GM21528 (cell line): Measurements from ENCODE around the gene GEMIN7.

ENCODE experiments used
- ATAC-seq: cut with Tn5 transposase; IDR thresholded peaks from one replicate; pipeline ENCODE4 v1.9.1; 2021; ENCODE audit warnings: mild to moderate bottlenecking, moderate library complexity; ENCODE audit not compliant: unreplicated experiment, low FRiP score

GEMIN7 gene

DNA sequence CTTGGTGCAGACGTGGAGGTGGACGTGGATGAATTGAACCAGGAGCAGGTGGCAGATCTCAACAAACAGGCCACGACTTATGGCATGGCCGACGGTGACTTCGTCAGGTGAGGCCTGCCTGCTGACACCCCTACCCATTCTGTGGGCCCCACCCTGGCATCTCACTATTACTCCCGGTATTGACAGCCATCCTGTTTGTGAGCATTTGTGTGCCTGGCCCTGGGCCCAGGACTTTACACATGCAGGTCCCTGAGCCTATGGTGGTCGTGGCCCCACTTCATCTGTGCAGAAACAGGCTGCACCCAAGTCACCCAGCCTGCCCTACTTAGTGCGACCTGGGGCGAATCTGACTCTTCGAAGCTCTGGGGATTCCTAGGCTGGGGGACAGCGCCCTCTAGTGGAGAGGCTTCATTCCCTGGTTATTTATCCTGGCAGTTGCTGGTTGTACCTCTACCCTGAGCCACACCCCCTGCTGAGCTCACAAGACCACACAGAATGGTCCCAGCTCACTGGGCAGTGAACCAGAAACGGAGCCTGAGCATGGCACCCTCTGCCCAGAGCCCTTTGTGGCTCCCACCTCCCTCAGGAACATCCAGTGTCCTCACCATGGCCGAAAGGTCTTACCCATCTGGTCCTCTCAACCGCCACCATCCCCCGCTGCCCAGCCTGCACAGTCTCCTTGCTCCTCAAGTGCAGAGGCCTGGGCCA lies 19.6 kb upstream of the GEMIN7 start:
- ATAC-seq = no peak

DNA sequence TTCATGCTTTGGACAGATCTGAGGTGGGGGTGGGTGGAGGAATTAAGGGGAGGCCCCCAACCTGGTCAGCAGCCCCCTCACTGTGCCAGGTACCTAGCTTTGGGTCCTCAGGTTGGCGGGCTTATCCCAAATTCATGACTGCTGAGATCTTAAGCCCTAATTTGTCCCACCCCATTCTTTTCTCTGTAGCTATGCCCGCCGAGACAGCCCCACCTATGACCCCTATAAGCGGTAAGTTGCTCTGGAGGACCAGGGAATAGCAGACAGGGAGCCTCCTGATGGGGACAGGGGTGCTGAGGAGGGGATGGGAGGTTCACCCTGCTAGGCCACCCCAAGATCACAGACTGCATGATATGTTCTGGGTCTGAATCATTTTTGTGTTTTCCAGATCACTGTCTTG lies 17.1 kb upstream of the GEMIN7 start:
- ATAC-seq = no peak

DNA sequence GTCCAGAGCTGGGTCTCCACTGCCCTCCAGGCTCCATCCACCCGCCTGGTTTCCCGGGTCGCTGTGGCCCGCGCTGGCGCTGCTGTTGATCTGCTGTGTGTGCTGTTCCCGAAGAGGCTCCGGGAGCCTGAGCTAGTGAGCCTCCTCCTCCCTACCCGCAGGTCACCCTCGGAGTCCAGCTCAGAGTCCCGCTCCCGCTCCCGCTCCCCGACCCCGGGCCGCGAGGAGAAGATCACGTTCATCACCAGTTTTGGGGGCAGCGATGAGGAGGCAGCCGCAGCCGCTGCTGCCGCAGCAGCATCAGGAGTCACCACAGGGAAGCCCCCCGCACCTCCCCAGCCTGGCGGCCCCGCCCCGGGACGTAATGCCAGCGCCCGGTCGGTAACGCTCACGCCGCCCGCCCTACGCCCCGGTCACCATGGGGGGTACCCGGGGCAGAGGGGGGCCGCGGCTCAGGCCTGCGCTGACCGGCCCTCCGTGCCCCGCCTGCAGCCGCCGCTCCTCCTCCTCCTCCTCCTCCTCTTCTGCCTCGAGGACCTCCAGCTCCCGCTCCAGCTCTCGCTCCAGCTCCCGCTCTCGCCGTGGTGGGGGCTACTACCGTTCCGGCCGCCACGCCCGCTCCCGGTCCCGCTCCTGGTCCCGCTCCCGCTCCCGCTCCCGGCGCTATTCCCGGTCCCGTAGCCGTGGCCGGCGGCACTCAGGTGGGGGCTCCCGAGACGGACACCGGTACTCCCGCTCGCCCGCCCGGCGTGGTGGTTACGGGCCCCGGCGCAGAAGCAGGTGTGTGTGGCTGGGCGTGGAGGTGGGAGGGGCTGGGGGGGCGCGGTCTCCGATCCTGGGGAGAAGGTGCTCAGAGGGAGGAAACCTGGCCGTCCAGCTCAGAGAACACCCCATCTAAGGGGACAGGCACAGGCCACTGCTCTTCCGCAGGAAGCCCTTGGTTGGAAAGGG lies 14.9 kb upstream of the GEMIN7 start:
- no peak for ATAC-seq

DNA sequence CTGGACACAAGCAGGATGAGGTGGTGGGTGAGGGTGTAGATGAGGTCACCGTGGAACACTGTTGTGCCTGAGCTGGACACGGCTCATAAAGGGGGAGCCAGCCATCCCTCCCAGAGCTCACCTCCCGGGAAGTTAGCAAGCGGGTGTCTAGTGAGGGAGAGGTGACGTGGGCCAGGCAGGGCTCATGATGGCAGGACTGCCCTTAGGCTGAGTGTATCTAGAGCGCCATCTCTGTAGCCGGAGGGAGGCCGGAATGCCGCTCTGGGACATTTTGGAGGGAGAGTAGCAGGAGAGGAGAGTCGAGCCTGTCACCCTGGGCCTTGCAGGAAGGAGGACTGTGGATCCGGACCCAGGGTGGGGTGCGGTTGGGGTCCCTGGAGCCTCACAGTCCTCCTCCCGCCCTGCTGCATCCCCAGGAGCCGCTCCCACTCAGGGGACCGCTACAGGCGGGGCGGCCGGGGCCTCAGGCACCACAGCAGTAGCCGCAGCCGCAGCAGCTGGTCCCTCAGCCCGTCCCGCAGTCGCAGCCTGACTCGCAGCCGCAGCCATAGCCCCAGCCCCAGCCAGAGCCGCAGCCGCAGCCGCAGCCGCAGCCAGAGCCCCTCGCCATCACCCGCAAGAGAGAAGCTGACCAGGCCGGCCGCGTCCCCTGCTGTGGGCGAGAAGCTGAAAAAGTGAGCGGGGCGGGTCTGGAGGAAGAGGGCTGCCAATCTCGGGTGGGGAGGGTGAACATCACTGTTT lies 12.0 kb upstream of the GEMIN7 start:
- ATAC-seq = no peak

DNA sequence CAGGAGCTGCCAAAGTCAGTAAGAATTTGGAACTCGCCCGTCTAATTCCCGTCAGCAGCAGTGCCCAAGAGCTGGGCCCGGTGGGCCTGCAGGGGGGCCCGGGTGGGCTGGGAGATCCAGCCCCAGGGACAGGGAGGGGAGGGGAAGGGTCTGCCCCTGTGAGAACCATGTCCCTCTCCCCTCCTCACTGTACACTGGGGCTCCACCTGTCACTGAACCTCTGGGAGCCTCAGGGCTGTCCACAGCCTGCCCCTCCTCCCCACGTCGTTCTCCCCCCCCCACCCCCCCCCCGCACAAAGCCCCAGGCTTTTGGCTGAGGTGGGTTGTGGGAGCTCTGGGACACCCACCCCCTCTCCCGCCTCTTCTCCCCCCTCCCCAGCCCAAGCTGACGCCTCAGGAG lies 11.0 kb upstream of the GEMIN7 start:
- no peak for ATAC-seq

DNA sequence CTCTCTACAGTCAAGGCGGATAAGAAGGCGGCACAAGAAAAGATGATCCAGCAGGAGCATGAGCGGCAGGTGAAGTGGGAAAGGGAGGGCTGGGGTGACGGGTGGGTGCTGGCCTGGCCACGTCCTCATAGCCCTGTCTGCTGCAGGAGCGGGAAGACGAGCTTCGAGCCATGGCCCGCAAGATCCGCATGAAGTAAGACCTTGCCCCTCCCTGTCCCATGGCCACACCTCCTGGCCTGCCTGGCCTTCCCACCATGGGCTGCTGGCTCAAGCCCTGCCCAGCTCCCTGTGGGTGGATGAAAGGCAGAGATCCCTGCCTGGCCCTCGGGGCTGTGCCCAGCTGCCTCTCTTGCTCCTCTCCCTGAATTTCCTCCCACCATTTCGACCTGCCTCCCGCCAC lies 10.0 kb upstream of the GEMIN7 start:
- ATAC-seq = no peak

DNA sequence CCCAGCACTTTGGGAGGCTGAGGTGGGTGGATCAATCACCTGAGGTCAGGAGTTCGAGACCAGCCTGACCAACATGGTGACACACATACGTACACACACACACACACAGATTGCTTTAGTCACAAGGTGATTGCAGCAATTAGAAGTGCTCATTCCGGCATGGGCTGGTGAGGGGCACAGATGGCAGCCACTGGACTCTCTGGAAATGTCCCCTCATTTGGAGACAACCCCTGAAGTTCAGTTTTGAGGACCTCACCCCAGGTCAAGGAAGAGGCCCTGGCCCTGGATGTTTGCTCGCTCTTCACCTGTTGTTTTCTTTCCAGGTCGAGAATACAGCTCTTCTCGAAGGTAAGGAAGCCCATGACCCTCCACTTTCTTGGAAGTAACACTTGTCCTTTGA lies 8.8 kb upstream of the GEMIN7 start:
- ATAC-seq = no peak

DNA sequence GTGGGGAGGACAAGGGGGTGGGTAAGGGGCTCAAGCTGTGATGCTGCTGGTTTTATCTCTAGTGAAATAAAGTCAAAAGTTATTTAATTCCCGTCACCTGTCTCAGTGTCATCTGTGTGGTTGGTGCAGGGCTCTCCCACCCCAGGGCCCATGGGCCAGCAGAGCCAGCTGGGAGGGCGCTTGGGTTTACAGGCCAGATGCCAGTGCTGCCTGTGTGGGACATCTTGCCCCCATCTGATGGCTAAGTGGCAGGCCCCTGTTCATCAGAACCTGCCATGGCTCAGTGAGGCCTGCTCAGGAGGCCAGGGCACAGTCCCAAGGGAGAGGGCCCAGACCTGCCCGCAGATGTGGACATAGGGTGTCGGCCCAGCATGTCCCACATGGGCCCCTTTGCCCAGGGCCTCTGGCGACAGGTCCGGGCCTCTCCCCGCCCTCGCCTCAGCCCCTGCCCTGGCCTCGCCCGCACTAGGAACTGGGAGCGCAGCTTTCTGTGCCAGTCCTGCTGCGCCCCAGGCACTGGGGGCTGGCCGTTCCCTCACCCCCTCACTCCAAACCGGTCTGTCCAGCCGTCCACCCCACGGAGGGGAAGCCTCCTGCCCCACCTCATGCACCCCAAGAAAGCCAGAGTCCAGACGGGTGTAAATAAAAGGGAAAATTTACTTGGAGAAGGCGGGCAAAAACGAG lies 8.1 kb upstream of the GEMIN7 start:
- no peak for ATAC-seq

DNA sequence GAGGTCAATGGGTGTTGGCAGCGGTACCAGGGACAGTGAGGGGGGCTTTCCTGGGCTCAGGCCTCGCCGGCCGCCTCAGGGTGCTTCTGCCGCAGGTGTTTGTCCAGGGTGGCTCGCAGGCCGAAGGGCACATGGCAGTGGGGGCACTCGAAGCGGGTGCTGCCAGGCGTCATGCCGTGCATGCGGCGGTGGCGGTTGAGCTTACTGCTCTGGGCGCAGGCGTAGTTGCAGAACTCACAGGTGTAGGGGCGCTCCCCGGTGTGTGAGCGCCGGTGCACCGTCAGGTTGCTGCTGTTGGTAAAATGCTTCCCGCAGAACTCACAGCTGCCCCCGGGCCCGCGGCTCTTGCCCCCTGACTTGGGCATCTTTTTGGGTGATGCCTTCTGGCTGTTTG lies 7.5 kb upstream of the GEMIN7 start:
- no peak for ATAC-seq

DNA sequence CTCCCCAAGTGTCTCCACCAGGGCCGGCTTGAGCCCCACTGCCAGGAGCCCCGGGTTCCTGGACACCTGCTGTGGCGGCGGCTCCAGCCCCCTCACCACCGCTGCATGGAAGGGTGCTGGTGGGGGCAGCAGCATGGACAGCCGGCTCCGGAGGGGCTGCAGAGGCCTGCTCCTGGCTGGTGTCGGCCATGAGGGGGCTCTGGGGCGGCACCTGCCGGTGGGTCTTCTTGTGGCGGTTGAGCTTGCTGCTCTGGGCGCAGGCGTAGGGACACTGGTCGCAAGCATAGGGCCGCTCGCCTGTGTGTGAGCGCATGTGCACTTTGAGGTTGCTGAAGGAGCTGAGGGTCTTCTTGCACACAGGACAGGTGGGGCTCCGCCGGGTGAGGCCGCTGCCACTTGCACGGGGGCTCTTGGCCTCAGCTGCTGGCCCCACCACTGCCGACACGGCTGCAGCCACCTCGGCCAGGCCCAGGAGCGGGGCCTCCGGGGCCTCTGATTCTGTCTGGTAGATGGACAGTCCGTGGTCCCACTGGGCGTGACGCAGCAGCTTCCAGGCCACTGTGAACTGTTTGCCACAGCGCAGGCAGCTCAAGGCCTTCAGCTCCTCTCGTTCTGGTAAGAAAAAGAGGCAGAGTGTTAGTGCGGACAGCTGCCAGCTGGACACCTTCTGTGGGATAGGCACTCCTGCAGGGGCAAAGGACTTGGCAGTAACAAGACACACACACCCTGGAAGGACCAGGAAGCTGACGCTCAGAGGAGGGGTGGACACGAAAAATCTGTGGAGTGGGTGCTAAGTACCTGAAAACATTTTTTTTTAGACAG lies 6.9 kb upstream of the GEMIN7 start:
- no peak for ATAC-seq

DNA sequence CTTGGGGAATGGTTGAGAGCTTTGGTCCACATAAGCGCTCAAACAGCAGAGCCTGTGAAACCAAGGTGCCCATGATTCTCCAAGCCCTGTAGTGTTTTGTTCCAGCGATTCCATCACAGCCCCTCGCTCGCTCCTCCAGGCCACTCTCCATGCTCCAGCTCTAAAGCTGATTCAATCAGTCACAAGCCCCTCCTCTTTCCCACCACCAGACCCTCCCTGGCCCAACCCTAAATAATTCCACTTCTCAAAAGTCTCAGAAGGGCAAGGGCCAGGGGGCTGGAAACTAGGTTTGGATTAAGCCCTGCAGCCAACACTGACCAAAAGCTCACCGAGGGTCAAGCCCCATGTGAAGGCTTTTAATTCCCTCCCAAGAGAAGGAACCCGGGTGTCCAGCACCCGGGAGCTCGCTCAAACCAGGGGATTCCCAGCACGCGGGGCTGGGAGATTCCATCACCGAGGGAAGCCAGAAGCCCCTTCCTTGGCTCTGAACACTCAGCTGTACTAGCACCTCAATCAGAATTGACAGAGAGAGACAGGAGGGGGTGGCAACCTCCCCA lies 4.2 kb upstream of the GEMIN7 start:
- ATAC-seq = no peak

DNA sequence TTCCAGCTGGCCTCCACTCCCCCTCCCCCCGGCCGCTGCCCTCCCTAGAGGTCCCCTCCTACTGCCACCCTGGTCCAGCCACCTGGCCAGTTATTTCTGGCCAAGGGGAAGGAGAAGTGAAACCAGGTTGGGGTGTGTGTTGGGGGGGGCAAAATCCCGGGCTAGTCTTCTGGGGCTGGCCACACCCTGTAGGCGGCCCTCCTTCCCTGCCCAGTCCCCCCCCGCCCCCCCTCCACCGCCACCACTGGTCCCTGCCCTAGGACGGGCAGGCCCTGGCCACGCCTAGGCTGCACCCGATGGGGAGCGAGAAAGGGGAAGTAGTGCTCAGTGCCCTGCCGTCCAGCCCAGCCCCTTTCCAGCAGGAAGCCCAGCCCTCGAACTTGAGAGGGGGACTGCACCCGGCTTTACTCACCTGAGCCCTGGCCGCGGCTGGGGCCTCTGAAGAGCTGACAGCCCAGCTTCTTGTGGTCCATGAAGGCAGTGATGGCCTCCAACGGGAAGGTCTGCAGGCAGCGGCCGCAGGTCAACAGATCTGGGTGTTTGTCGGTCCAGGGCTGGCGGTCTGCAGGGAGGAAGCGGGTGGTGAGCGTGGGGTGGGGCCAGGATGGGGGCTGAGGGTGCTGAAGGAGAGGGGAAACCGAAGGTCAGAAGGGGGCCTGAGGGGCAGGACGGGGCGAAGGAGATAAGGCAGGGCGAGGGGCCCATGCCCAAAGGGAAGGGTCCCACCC lies 3.6 kb upstream of the GEMIN7 start:
- ATAC-seq = peak; percentile 54

DNA sequence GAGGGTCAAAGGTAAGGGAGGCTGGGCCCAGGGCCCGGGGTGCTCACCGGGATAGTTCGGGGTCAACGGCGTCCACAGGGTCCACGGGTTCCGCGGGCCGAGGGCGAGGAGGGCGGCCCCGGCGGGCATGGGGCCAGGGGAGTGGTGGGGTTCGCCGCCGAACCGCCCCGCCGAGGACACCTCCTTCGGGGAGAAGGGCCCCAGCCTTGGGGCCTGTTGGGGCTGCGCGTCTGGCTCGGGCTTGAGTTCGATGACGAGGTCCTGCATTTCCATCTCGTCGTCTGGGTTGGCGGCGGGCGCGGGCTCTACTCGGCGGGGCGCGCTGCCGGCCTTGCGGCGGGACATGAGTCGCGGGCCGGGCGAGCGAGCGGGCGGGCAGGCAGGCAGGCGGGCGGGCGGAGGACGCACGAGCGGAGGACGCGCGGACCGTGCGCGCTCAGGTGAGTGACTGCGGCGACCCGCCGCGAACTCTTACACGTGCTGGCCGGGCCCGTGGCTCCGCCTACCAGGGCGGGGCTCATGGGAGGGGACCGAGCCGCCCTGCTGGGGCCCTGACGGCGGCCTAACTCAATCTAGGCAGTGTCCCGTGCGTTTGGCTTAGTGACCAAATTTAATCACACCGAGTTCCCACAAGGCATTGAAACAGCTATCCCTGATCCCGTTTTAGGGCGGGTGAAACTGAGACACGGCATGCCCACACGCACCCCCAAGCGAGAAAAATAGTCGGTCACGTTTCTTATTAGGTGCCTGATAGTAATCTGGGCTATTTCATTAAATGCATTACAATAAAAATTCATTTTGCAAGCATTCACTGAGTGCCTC lies 2.8 kb upstream of the GEMIN7 start, which contains the start of gene ZNF296:
Gene ZNF296, minus strand, starts transcription at position 450 of the 822 bp plus-strand sequence. Its CDS starts 105 bp downstream, at position 345.
- peak; percentile 42 for ATAC-seq

DNA sequence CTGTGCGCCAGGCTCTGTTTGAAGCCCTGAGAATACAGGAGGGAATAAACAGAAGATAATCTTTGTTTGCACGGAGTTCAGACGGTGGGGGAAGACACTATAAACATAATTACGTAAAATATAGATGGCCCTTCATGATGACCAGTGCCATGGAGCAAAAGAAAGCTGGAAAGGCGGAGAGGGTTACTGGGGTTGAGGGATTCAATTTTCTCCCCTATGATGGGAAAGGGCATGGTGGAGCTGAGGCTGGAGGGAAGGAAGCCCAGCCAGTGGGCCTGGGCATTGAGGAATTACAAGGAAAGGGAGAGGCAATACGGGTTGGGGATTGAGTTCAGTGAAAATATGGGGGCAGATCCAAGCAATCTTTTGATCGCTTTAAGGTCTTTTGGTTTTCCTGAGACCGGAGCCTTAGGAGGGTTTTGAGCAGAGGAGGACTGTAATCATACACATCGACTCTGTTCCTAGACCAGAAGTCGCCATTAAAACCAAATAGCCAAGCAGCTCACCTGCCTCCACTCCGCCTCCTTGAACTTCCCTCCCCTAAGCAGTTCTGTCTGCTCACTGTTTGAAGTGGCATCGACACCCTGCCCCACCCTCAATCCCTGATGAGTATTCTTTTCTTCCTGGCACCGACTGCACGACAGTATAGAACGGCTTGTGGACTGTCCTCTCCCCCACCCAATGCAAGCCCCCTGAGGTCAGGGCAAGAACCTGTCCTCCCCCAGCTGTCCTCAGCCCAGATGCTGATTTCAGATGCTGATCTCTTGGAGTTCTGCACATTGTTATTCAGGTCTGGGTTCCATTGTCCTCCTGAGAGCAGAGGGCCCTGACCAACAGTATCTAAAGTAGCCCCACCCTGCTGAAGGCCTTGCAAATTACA lies 2.0 kb upstream of the GEMIN7 start:
- ATAC-seq = no peak

DNA sequence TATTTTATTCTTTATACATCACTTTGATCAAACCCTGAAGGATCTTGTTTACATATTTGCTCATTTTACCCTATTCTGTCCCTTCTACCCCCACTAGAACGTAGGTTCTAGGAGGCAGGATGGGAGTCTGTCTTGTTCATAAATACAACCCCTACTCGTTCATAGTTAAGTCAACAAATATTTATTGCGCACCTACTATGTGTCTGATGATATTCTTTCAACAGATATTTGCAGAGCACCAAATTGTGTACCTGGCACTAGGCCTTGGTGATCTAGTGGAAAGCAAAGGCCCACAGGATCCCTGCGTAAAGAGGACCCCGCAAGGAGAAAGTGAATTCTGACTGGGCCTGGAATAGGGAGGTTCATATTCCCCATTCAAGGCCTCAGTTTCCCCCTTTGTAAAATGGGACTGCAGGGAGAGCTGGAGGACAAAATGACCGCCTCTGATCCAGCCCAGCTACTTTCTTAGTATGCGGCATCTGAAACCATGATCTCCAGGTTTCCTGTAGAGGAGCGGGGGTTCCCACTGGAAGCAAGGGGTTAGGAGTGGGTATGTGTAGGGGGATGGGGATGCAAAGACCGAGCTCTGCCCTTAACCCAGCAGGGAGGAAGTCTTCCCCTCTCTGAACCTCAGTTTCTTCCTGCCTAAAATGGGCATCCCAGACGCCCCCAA lies 534 bp upstream of the GEMIN7 start:
- no peak for ATAC-seq

DNA sequence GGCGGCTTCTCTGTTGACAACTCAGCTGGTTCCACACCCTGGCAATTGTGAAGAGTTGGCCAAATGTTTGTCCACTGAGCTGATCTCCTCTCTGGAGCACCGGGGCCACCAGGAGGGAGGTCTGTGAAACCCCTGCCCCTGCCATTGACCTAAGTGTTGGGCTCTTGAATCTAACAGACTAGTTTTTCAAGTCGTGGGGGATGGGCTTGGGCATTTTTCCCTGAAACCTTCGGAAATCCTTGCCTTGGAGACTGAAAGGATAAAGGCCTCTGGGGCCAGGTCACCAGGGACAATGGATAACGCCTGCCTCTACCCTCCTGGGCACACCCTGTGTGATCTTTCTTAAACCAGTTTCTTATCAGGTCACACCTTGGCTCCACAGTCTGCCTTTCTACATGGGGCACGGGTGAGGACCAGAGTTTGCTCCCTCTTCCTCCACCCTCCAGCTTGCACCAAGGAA lies 881 bp downstream of the GEMIN7 start:
- no peak for ATAC-seq
